CD4-positive, alpha-beta T cell treated with Interleukin-6 for 4 hours (primary cell): Measurements from ENCODE around the gene TFCP2.
A peak's percentile ranks its signal among the peaks of the same experiment; 100 is the strongest.
"Not testable (repeated sequence)": the region's sequence is repeated elsewhere in the genome, so short reads cannot be mapped to it uniquely, and the experiment has no call there.

ENCODE experiments used
- DNase-seq: peaks from one replicate; pipeline ENCODE4 v3.0.0-alpha.2; 2020; ENCODE audit warnings: mixed read lengths

TFCP2 gene

GRCh38 chr12:51172515-51173431, at the start of gene TFCP2:
TSS of gene TFCP2 (minus strand) at chr12:51173135. CDS start at chr12:51172422, 713 bp downstream.
- peak; percentile 95 for DNase-seq

- no peak for DNase-seq
Measured at GRCh38 chr12:51222461-51222860, 49.5 kb upstream of the TFCP2 start.

DNA sequence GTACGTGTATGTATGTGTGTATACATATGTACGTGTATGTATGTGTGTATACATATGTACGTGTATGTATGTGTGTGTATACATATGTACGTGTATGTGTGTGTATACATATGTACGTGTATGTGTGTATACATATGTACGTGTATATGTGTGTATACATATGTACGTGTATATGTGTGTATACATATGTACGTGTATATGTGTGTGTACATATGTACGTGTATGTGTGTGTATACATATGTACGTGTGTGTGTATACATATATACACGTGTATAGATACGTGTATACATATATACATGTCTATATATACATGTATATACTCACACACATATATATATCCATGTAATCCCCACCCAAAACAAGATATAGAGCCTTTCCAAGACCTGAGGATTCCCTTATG, 46.9 kb upstream of the TFCP2 start:
- DNase-seq, result not testable (repeated sequence)

DNA sequence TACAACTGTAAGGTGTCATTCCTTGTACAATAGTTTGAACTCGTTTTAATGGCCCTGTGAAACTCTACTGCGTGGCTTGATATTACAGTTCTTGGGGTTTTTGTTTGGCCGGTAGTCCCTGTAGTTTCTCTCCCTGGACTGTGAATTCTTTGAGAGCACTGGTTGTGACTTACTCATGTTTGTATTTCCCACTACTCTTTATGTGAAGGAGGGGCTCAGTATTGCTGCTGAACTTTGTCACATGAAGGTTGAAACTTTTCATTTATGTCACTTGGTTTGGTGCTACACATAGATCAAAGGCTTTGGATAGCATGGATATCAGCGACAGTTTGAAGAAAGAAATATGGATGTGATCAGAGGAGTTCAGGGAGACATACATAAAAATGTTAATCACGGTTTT, 46.4 kb upstream of the TFCP2 start:
- DNase-seq, result no peak

- DNase-seq, result no peak
Measured at GRCh38 chr12:51218607-51219161, 45.7 kb upstream of the TFCP2 start.

DNA sequence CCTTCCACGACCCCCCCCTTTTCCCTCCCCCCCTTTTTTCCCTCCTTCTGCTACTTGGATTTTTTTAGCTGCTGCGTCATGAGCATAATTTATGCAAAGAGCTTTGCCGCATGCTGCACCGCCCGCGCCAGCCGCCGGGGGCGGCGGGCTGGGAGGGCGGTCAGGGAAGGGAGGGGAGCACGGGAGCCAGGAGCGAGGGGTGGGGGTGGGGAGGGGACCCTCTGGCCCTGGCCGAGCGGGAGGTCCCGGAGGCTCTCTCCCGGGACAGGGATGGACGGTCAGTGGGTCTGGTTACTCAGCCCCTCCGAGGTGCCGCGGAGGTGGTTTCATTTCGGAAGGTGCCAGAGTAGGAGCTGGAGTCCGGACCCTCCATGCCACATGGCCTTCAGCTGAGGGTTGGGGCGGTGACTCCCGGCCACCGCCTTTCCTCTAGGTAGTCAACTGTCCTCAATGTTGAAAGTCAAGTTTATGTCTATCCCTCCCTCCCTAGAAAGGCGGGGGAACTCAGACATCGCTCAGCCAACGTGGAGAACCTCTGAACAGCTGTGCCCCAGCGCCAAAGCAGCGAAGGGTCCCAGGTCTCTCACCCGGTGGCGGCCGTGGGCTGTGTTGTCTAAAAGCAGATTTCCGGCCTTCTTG, 45.2 kb upstream of the TFCP2 start, which contains the start of gene POU6F1:
TSS of gene POU6F1 (minus strand) at position 95 of the 639 bp plus-strand sequence. CDS start 11,226 bp downstream, outside the sequence.
- peak; percentile 75 for DNase-seq

DNA sequence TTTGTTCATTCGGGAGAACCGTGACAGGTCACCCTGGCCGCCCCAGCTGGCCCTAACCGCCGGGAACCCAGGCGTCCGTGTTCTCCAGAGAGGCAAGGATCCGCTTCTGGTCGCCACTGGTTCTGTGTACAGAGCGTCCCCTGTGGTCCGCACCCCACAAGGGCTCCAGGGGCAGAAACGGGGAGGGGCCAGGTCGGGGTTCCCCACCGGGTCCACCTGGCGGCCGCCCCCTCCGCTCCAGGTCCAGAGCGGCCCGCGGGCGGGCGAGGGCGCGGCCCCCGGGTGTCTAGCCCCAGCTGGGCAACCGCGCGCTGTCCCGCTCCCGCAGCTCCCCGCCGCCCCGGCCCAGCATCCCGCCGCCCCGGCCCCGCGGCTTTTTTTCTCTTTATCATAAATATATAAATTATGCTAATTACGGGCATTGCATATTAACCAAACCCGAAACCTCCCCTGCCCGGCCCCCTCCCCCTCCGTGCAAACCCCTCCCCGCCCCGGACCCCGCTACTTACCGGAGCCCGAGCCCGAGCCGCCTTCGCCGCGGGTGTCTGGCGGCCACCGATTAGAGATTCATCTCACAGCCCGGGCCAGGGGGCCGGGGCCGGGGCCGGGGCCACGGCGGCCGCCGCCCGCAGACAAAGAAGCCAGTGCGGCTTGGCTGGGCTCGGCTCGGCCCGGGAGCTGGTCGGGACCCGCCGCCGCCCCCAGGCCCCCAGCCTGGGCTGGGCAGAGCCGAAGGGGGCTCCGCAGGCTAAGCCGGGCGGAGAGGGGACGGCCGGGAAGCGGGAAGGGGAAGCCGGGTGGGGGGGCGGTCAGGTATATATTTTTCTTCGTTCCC, 44.4 kb upstream of the TFCP2 start:
- peak; percentile 78 for DNase-seq

GRCh38 chr12:51216642-51217041, 43.7 kb upstream of the TFCP2 start:
- no peak for DNase-seq

DNA sequence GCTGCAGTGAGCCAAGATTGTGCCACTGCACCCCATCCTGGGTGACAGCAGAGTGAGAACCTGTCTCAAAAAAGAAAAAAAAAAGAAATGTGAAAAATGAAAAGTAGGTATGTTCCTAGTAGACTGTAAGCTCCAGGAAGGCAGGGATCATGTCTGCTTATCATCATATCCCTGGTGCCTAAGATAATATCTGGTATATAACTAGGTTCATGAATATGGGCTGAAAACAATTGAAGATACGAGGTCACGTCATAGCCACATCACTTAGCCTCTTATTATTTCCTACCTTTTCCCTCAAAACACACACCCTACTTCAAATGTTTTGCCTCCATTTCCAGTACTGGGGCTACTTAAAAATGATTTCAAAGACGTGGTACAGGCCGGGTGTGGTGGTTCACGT, 42.0 kb upstream of the TFCP2 start:
- no peak for DNase-seq

GRCh38 chr12:51210690-51211395, 37.9 kb upstream of the TFCP2 start:
- no peak for DNase-seq

GRCh38 chr12:51209259-51209658, 36.3 kb upstream of the TFCP2 start:
- no peak for DNase-seq

DNA sequence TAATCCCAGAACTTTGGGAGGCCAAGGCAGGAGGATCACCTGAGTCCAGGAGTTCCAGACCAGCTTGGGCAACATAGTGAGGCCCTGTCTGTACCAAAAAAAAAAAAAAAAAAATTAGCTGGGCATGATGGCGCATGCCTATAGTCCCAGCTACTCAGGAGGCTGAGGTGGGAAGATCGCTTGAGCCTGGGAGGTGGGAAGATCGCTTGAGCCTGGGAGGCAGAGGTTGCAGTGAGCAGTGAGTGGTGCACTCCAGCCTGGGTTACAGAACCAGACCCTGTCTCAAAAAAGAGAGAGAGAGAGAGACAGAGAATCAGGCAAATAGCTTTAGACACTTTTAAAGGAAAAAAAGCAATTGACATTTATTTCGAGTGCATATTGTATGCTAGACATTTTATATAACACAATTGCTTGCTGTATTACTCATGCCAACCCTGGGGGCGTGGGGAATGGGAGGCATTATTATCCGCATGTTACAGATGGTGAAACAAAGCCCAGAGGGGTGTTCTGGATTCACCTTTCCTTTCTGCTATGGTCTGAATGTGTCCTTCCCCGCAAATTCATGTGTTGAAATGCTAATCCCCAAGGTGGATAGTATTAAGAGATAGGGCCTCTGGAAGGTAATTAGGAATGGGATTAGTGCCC, 35.2 kb upstream of the TFCP2 start:
- no peak for DNase-seq

DNA sequence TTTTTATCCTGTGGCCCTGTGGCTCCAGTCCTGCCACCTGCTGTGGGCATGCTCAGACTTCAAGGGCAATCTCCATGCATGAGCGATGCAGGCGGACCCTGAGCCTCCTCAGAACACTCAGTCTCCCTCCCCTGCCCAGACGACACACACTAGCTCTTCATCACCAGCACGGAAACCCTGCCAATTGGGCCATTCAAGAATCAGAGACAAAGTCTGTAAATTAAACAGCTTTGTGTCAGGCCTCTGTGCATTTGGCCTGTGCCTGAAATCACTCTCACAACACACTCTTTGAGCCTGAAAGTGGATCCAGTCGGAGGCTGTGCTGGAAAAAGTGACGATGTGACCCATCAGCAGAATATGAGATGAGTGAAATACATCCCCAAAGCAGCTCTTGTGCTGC, 32.4 kb upstream of the TFCP2 start:
- no peak for DNase-seq

DNA sequence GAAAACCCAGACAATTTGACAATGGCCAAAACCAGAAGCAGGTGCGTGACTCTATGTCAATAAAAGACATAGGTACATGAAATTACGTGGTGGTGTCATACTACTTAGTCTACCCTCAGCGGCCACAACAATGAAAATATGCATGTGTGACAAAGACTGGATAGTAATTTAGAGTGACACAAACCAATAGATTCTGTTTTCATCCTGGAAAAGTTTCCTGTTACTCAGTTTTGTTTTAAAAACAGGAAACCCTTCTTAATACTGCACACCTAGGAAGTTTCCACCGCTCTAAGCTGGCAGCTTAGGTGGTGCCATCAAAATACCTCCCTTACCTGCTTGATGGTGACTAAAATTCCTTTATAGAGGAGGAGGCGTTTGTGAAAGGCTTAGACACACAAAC, 29.8 kb upstream of the TFCP2 start:
- peak; percentile 51 for DNase-seq

- DNase-seq, result no peak
Measured at GRCh38 chr12:51200806-51201205, 27.9 kb upstream of the TFCP2 start.

DNA sequence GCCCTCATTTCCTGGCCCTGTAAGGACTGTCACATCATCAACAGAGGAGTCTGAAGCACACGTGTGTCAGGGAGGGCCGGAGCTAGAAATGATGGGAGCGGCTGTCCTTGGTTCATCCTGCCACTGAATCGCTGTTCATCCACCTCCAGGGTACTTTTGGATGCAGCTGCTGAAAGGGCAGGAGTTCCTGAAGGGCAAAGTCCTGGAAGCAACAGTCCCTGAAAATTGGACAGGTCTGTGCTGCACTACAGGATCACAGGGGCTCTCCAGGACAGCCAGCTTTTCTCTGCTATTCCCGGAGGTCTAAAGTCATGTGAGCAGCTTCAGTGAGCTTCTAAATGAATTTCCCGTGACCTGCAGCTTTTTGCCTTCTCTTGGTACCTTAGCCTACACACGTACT, 27.2 kb upstream of the TFCP2 start:
- no peak for DNase-seq

GRCh38 chr12:51199366-51199945, 26.5 kb upstream of the TFCP2 start:
- no peak for DNase-seq

DNA sequence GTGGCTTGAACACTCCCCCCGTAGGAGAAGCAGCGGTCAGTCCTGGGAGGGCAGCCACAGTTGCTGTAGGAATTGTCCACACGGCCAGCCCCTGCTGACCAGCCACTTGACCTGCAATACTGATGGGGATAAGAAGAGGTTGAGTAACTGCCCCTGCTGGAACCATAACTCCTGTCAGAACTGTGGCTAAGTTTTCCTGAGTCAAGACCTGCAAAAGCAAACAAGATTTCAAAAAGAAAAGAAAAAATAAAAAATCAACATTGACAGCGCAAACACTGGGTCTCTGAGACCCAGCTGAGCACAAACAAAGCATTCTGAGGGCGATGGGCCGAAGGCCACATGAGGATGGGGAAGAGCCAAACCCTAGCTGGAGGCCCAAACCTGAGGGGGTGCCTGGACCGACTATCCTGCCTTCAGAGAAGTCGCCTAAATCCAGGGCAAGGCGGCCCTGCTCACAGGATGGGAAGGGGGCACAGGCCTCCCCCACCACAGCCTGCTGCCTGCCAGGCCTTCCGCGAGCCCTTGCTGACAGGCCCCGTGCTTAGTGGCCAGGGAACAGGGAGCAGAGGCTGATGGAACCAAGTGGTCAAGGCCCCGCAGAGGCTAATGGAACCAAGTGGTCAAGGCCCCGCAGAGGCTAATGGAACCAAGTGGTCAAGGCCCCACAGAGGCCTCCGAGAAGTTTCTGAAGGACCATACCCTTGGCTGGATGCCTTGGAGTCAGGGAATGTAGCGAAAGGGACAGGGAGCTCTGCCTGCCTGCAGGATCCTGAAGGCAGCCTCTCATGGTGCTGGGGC, 25.8 kb upstream of the TFCP2 start:
- DNase-seq, result no peak

DNA sequence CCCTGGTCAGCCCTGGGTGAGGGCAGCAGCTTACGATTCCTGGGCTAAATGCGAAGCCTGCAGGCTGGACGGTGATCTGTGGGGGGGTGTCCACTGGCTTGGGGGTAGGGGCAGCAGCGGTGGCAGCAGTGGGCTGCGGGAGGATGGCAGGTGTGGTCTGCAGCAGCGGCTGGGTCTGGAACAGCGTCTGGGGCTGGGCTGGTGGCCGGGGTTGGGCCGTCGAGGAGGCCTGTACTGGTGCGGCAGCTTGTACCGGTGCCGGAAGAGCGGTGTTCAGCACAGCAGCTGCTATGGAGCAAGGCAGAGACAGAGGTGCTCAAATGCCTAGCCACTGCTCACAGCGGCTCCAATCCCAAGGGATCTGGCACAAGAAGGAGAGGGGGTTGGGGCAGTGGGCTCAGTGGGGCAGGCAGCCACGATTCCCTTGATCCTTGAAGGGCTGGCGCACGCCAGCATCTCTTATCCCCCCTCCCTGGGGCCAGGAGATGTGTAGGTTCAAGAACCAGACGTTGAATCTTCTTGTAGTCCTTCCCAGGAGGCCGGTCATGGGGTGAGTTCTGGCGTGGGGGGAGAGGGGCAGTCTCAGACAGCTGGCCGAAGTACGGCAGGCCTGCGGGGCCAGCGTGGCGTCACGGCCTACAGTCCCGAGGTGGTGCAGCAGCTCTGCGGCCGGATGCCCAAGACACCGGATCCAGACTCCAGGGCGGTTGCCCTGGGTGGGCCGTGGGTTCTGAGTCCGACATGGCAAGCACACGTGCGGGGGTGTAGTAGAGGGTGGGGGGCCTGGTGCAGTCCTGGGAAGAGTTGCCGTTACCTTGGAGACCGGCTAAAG, 25.0 kb upstream of the TFCP2 start:
- no peak for DNase-seq
